Activated CD4-positive, CD25-positive, alpha-beta regulatory T cell treated with anti-CD3 and anti-CD28 coated beads, Interleukin-2, amount 50 U/mL, for 24 hours (primary cell): Measurements from ENCODE around the gene PCED1B.

Experiments
- ATAC-seq, 2 donors: fragments of 150-1000 bp; cut with Tn5 transposase; one replicate each; pipeline ENCODE4 v1.10.0; 2021; ENCODE audit warnings: mild to moderate bottlenecking in 1 of 2, moderate library complexity in 1 of 2

PCED1B gene

GRCh38 chr12:47280543-47281300 lies 201.3 kb downstream of the PCED1B start:
- no peak for ATAC-seq

GRCh38 chr12:47281667-47282171 lies 202.3 kb downstream of the PCED1B start:
- peak; percentile 69 to 72 for ATAC-seq

- no peak for ATAC-seq
Observed at GRCh38 chr12:47282206-47282605, 202.8 kb downstream of the PCED1B start.
